Ovary (tissue), 9 donors: Measurements from ENCODE around the gene GATD1. TPM values are rescaled to one million over a fixed set of nuclear protein-coding genes. Genes with fewer than 3 reads are reported as not detected.
"Not testable (repeated sequence)": the region's sequence is repeated elsewhere in the genome, so short reads cannot be mapped to it uniquely, and the experiment has no call there.

Source experiments
- DNase-seq, 5 donors: peaks; one replicate each; pipeline ENCODE4 v3.0.0-alpha.2; 2019 to 2020
- H3K27ac ChIP-seq, 2 donors: fragments of 200-600 bp; one replicate each; pipeline versions ENCODE4 v1.5.1 to v1.8.0; 2019 to 2022
- H3K27me3 ChIP-seq: fragments of 200-600 bp; one replicate; pipeline ENCODE4 v1.8.0; 2022
- H3K36me3 ChIP-seq: fragments of 200-600 bp; sonication (generic); one replicate; pipeline ENCODE4 v1.5.1; 2019
- H3K4me1 ChIP-seq: one replicate; pipeline ENCODE4 v1.8.1; 2013; ENCODE audit warnings: mild to moderate bottlenecking, moderate library complexity; ENCODE audit not compliant: insufficient read depth
- H3K4me3 ChIP-seq: fragments of 200-600 bp; sonication (generic); one replicate; pipeline ENCODE4 v1.5.1; 2017
- H3K9me3 ChIP-seq, 2 donors: fragments of 200-600 bp in 1 of 2; sonication (generic) in 1 of 2; one replicate each; pipeline versions ENCODE4 v1.5.1 to v1.8.1; 2013 to 2019; ENCODE audit warnings: mild to moderate bottlenecking in 1 of 2, moderate library complexity in 1 of 2
- CTCF ChIP-seq, 3 donors: fragments of 450-650 bp in 2 of 3; fragments of 200-600 bp in 1 of 3; IDR thresholded peaks; one replicate each; pipeline versions ENCODE4 v1.5.1 to v1.8.0; 2016 to 2022; ENCODE audit warnings: antibody characterized with exemption in 3 of 3, mild to moderate bottlenecking in 1 of 3
- EP300 ChIP-seq: sonication (generic); formaldehyde crosslinking; IDR thresholded peaks from one replicate; pipeline ENCODE4 v1.6.1; 2017; ENCODE audit warnings: antibody characterized with exemption
- POLR2A ChIP-seq: fragments of 450-650 bp; IDR thresholded peaks from one replicate; pipeline ENCODE4 v1.6.1; 2017; ENCODE audit warnings: antibody characterized with exemption, mild to moderate bottlenecking, moderate library complexity
- WGBS, 3 donors: extraction: QIAGEN DNeasy Blood & Tissue Kit in 1 of 3; methylation state at CpG; one replicate each; pipeline versions ENCODE4 v1.1.5 to v1.1.7; 2013 to 2017; 5-methylcytosine and 5-hydroxymethylcytosine counted together
- intact Hi-C, 4 donors: fragments of 100-400 bp; cut with DNase I; formaldehyde crosslinking; loops; one replicate each; pipeline versions ENCODE4 v1.11.0 to v1.15.1; 2022 to 2023
- polyA plus RNA-seq, 2 donors: library from polyadenylated mRNA; stranded (reverse); fragments of 200-250 nt in 1 of 2; fragments of 350-450 nt in 1 of 2; fragmentation: Illumina TruSeq in 1 of 2; extraction: RNeasy Lipid Tissue Mini Kit (QIAGEN cat#74804) in 1 of 2; gene quantifications; one replicate each; pipeline ENCODE4 v1.2.3, GENCODE V29; 2013 to 2014
- total RNA-seq, 7 donors: library from RNA; depleted of rRNA in 2 of 7; stranded (reverse); fragments of >200 nt in 2 of 7; fragmentation: NEBNext Ultra II Directional in 3 of 7; extraction: Animal tissue kit (Norgen Biotek cat#: 25700) in 3 of 7; gene quantifications; one replicate each; pipeline versions ENCODE4 v1.1.0 to v1.2.4, GENCODE V29; 2016 to 2023
- donor health status: DM: no; HTN: no; CAD: no; lungs with moderate emphysema.
- donor health status: DM: no; HTN: no; CAD: no.
- donor health status: Bipolar disorder and iron deficiency.
- donor health status: DM: yes; HTN: yes; CAD: no.
- donor health status: DM: no; HTN: no; CAD: no.
- donor health status: DM: yes; HTN: yes; CAD: no.

The GATD1 gene
- total and polyA plus RNA-seq, 9 donors, result 9.4 to 79.8 (median 56.6) TPM

- WGBS, 3 donors, result 71 to 85% (median 81%) methylated on average over 3 of the region's 3 CpGs
- Histone ChIP-seq H3K9me3 (no peaks in the 10 kb centered on the region), H3K4me3 (no peak overlapping the region), H3K36me3 (no peaks in the 10 kb centered on the region), H3K4me1 (peaks cover 7% of the 10 kb centered on the region), H3K27ac (no peak overlapping the region), H3K27me3 (no peaks in the 10 kb centered on the region)
- no peak for DNase-seq
- TF ChIP-seq EP300 (no peak), CTCF (IDR thresholded peaks at IDR 0.05) (no peak), POLR2A (no peak)
- intact Hi-C loops, result no loop called here
Observed at GRCh38 chr11:742156-742546, 35.1 kb downstream of the GATD1 start.

GRCh38 chr11:737899-738298, 39.4 kb downstream of the GATD1 start:
- H3K27me3 ChIP-seq, DNase-seq, H3K27ac ChIP-seq, H3K9me3 ChIP-seq, H3K36me3 ChIP-seq, intact Hi-C loops, H3K4me3 ChIP-seq, H3K4me1 ChIP-seq: not testable (repeated sequence)
- 62 to 63% (median 63%) methylated on average over 10 of the region's 10 CpGs for WGBS, 3 donors

GRCh38 chr11:737366-737765, 39.9 kb downstream of the GATD1 start:
- Histone ChIP-seq H3K36me3 (no peaks in the 10 kb centered on the region), H3K27ac (no peak overlapping the region), H3K4me1 (no peaks in the 10 kb centered on the region), H3K27me3 (no peaks in the 10 kb centered on the region), H3K9me3 (no peaks in the 10 kb centered on the region), H3K4me3 (no peak overlapping the region)
- TF ChIP-seq CTCF (IDR thresholded peaks at IDR 0.05) (no peak), POLR2A (no peak), EP300 (no peak)
- 35 to 41% (median 37%) methylated on average over 11 of the region's 11 CpGs for WGBS, 3 donors
- intact Hi-C loops, result no loop called here
- DNase-seq, result no peak

GRCh38 chr11:734541-734940, 42.7 kb downstream of the GATD1 start:
- 93 to 95% (median 94%) methylated on average over 18 to 26 of the region's 26 CpGs for WGBS, 3 donors
- H3K27me3 ChIP-seq, H3K9me3 ChIP-seq, intact Hi-C loops, H3K4me3 ChIP-seq, H3K4me1 ChIP-seq, H3K36me3 ChIP-seq, DNase-seq, H3K27ac ChIP-seq: not testable (repeated sequence)

- Histone ChIP-seq H3K4me1 (peaks cover 4% of the 10 kb centered on the region), H3K9me3 (no peaks in the 10 kb centered on the region), H3K36me3 (no peaks in the 10 kb centered on the region), H3K4me3 (no peak overlapping the region), H3K27me3 (no peaks in the 10 kb centered on the region), H3K27ac (no peak overlapping the region)
- 74 to 80% (median 76%) methylated on average over 20 of the region's 20 CpGs for WGBS, 3 donors
- TF ChIP-seq CTCF (IDR thresholded peaks at IDR 0.05), result no peak
- no peak for DNase-seq
- intact Hi-C loops, result no loop called here
Observed at GRCh38 chr11:733072-733471, 44.2 kb downstream of the GATD1 start.
